Activated CD8-positive, alpha-beta memory T cell treated with anti-CD3 and anti-CD28 coated beads, Interleukin-2, amount 50 U/mL, for 1 hour (primary cell): ENCODE results near the gene CELA3A.
"Not testable (repeated sequence)": the region's sequence is repeated elsewhere in the genome, so short reads cannot be mapped to it uniquely, and the experiment has no call there.

Experiments used
- DNase-seq: peaks from one replicate; pipeline ENCODE4 v3.0.0-alpha.2; 2020; ENCODE audit errors: extremely low read depth

Gene CELA3A

GRCh38 chr1:22001409-22001808, at the start of gene CELA3A:
TSS of gene CELA3A (plus strand) at chr1:22001657. CDS start at chr1:22001675, 18 bp downstream.
- DNase-seq: no peak

- DNase-seq: no peak
Measured at GRCh38 chr1:21952786-21953520, 48.5 kb upstream of the CELA3A start.

- DNase-seq: no peak
Measured at GRCh38 chr1:21955058-21955457, 46.4 kb upstream of the CELA3A start.

- DNase-seq: no peak
Measured at GRCh38 chr1:21955501-21956281, 45.8 kb upstream of the CELA3A start.

- peak; percentile 23 for DNase-seq
Measured at GRCh38 chr1:21956720-21957552, 44.5 kb upstream of the CELA3A start.

- DNase-seq: no peak
Measured at GRCh38 chr1:21961337-21961736, 40.1 kb upstream of the CELA3A start.

GRCh38 chr1:21961799-21962198, 39.7 kb upstream of the CELA3A start:
- no peak for DNase-seq

- DNase-seq: peak; percentile 31
Measured at GRCh38 chr1:21963477-21964217, 37.8 kb upstream of the CELA3A start.

GRCh38 chr1:21966247-21967000, 35.0 kb upstream of the CELA3A start:
- DNase-seq: no peak

GRCh38 chr1:21967216-21967615, 34.2 kb upstream of the CELA3A start:
- DNase-seq: not testable (repeated sequence)

GRCh38 chr1:21969066-21969465, 32.4 kb upstream of the CELA3A start:
- not testable (repeated sequence) for DNase-seq

GRCh38 chr1:21970523-21970922, 30.9 kb upstream of the CELA3A start:
- DNase-seq: not testable (repeated sequence)

- DNase-seq: not testable (repeated sequence)
Measured at GRCh38 chr1:21972973-21973441, 28.4 kb upstream of the CELA3A start.

- not testable (repeated sequence) for DNase-seq
Measured at GRCh38 chr1:21973948-21974347, 27.5 kb upstream of the CELA3A start.

- DNase-seq: not testable (repeated sequence)
Measured at GRCh38 chr1:21974699-21975098, 26.8 kb upstream of the CELA3A start.

GRCh38 chr1:21975296-21975695, 26.2 kb upstream of the CELA3A start:
- DNase-seq: not testable (repeated sequence)

- DNase-seq: not testable (repeated sequence)
Measured at GRCh38 chr1:21976703-21977239, 24.7 kb upstream of the CELA3A start, which contains the start of gene CELA3B. TSS of gene CELA3B (plus strand) at chr1:21977022. CDS start at chr1:21977040, 18 bp downstream.

GRCh38 chr1:21978209-21978608, 23.2 kb upstream of the CELA3A start:
- not testable (repeated sequence) for DNase-seq

- not testable (repeated sequence) for DNase-seq
Measured at GRCh38 chr1:21980515-21981220, 20.8 kb upstream of the CELA3A start.
